HUDEP-2 (cell line): Measurements from ENCODE around the gene SPG7.
A peak's percentile ranks its signal among the peaks of the same experiment; 100 is the strongest.
"Not testable (repeated sequence)": the region's sequence is repeated elsewhere in the genome, so short reads cannot be mapped to it uniquely, and the experiment has no call there.

Source experiments
- DNase-seq, 76 experiments: peaks; one replicate each; lab custom pipeline; 2025; ENCODE audit not compliant: unreplicated experiment in 76 of 76; lab: John Stamatoyannopoulos, UW

The SPG7 gene

DNA sequence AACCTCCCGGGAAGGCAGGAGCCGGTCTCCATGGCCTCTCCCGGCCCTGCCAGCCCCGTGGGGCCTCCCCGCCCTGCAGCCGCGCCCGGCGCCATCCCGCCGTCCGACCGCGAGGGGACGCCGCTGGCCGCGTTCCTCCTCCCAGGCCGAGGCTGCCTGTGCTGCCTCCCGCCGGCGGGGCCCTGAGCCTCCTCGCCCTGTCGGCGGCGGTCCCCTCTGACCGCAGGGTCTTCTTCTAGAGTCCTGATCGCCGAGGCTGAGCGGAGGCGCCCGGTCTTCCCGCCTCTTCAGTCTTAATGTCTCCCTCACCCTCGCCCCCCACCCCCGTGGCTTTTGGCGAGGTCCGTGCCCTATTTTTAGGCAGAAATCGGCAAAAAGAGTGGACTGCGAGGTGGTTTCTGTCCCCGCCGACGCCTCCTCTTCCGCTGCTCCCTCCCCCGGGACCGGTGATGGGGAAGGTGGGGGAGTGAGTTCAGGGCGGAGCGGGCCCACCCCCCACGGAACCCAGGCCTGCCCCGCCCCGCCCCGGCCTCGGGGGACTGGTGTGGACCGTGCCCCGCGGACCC is 66.6 kb downstream of the SPG7 start:
- DNase-seq, result peak in 60 of 76 experiments; percentile 8 to 75 (median 50)

DNA sequence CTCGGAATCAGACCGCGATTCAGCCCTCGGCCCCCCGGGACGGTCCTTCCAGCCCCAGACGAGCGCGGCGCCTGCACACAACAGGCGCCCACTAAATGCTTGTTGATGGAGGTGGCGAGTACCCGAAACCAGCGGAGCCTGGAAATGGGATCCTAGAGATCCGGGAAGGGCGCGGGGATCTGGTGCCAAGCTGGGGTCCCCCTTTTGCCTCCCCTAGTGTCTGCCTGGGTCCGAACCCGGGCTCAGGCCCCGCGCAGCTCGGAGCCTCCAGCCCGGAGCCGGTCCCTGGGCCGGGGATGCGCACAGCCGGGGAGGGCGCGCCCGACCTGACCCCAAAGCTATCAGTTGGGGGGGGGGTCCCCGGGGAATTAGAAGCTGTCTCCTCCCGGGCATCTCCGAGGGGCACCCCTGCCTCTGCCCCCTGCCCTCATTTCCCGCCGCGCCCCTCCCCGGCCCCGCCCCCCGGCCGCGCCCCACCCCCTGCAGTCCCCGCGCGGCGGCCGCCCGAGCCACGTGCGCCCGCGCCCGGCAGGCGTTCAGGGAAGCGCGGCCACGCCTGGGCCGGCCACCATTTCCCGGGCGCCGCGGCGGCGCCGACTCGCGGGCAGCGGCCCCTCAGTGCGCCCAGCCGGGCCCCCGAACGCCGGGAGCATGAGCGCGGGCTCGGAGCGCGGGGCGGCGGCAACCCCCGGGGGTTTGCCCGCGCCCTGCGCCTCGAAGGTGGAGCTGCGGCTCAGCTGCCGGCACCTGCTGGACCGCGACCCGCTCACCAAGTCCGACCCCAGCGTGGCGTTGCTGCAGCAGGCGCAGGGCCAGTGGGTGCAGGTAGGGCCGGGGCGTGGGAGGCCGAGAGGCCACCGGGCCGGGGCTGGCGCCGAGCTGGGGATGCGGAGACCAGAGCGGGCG is 67.3 kb downstream of the SPG7 start, which contains the start of gene CPNE7:
CPNE7 (plus strand) TSS at position 512 of the 906 bp plus-strand sequence; CDS start at position 652, 140 bp downstream.
- no peak for DNase-seq

DNA sequence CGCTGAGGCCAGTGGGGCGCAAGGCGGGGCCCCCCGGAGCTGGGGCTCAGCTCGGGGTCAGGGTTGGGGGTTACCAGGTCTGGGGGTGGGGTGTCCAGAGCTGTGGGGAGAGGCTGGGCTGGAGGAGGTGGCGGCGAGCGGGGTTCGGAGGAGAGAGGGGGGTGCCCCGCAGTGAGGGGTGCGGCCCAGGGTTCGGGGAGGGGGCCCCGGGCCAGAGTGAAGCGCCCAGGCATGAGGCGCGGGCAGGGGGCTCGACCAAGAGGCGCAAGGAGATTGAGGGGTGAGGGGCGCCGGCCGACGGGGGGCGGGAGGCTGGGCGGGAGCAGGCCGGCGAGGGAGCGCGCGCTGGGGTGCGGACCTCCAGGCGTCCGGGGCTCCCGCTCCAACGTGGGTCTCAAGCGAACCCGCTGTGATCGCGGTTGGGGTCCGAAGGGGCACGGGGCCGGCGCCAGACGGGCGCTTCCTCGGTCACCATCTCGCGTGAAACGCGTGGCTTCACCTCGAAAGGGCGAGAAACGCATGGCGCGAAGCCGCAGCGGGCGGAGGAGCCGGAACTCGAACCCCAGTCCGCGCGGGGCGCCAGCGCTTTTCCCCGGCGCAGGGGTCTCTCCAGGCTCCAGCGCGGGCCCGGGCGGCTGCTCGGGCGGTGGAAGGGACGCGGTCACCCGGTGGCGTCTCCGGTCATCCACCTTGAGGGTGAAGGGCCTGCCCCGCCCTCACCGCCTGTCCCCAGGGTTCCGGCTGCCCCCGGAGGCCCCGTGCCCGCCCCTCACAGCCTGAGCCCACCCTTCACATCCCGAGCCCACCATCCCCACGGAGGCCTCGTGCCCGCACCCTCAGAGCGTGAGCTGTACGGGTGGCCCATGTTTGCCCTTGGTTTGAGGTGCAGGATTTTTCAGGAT is 68.2 kb downstream of the SPG7 start:
- no peak for DNase-seq

DNA sequence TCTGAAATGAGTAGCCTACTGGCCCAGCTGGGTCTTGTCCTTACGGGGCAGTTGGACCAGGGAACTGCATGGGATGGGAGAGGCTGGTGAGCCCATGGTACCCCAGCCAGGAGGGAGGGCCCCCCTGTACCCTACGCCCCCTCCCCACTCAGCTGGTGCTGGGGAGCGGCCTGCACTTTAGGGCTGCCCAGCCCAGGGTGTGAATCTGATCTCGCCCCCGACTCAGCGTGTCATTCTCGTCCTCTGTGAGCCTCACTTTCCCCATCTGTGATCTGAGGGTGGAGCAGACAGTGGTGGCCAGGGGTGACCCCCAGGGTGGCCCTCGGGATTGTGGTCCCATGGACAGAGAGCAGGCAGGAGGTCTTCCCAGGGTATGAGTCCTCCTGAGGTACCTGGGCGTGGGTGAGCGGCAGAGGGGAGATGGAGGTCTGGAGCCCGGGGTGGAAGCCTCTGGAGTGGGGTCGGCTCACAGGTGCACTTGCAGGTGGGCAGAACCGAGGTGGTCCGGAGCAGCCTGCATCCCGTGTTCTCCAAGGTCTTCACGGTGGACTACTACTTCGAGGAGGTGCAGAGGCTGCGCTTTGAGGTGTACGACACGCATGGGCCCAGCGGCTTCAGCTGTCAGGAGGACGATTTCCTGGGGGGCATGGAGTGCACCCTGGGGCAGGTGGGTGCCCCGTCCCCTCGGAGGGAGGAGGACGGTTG is 69.0 kb downstream of the SPG7 start:
- no peak for DNase-seq

DNA sequence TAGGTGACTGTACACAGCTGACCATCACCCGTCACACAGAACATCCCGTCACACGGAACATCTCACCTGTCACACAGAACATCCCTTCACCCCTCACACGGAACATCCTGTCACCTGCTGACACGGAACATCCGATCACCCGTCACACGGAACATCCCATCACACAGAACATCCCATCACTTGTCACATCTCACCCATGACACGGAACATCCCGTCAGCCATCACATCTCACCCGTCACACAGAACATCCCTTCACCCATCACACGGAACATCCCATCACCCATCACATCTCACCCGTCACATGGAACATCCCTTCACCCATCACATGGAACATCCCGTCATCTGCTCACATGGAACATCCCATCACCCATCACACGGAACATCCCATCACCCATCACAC is 71.1 kb downstream of the SPG7 start:
- no peak for DNase-seq

DNA sequence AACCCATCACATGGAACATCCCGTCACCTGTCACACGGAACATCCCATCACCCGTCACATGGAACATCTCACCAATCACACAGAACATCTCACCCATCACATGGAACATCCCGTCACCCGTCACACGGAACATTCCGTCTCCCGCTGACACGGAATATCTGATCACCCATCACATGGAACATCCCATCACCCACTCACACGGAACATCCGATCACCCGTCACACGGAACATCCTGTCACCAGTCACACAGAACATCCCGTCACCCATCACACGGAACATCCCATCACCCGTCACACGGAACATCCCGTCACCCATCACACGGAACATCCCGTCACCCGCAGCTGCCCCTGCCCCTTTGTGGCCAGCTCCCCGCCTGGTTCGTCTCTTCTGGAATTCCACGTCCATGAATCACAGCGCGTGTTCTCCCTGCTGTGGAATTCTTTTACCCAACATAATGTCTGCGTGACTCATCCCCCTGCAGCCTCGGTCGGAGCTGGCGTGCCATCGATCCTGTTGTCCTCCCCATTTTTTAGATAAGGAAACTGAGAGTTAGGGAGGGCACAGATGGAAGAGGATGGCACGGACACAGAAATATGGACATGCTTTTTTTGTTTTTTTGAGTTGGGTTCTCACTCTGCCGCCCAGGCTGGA is 73.0 kb downstream of the SPG7 start:
- no peak for DNase-seq

DNA sequence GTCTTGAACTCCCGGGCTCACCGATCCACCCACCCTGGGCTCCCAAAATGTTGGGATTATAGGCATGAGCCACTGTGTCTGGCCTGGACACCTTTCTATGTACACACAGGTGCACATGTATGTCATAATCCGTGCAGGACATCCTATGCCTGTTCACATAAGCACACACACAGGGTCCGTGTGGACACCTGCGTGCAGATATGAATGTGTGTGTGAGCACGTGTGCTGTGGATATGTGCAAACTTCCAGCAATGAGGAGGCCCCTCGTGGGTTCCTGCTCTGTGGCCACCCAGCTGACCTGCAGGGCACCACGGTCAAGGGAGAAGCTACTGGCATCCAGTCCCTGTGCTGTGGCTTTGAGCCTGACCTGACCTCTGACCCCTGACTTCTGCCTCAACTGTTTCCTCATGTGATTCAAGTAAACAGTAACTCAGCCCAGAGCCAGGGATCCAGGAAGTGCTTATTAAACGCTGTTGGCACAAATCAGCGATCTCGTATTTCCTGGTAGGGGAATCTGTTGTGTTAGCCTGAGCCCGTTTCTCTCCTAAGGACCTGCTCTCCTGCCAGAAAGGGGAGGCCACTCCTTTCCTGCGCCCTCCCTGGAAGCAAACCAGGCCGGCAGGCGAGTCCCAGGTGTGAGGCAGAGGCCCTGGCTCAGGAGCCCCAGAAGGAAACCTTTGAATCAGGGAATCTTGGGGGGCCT is 73.8 kb downstream of the SPG7 start:
- no peak for DNase-seq

DNA sequence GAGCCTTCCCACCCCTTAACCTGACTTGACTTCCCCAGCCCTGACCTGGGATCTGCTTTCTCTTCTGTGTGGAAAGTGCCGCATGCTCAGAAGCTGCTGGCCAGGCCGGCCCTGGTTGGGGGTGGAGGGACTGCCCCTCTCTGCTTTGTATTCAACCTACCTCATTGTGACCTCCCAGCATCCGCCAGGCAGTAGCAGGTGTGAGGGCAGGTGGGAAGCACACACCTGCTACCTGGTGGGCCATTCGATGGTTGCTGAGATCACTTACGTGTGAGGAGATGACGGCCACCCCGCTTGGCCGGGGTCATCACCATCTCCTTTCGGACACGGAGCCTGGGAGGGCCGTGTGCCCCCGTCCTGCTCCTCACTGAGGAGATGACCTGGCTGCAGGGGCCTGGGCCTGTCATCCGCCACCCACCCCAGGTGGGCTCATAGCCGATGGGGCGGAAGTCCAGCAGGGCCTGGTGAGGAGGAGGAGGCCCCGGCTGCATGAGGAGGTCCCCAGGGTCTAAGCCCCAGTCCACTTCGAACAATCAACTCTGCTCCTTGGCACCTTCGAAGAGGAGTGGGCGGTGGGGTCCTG is 74.5 kb downstream of the SPG7 start:
- no peak for DNase-seq

DNA sequence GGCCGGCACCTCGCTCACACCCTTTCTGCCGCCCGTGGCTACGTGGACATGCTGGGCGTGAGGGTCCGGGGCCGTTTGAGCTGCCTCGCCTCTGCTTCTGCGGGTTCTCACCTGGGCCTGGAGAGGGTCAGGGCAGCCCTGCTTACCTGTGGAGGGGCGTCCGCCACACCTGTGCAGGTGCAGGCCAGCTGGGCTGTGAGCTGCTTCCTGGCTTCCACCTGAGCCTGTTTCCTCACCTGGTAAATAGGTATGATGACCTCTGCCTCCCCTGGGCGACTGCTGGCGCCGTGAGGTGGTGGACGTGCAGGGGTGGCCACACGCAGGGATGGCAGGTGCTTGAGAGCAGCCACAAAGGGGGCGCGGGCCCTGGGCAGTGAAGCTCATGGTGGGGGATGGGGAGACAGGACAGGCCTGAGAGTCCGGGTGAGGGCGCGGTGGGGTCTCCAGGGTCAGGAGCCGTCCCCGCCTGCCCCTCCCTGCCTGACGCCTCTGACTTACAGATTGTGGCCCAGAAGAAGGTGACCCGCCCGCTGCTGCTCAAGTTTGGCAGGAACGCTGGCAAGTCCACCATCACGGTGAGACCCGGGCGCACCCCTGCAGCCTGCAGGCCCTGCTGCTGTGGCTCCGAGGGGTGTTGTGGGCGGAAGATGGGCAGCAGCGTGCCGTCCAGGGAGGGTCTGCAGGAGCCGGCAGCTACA is 75.1 kb downstream of the SPG7 start:
- DNase-seq, result no peak

DNA sequence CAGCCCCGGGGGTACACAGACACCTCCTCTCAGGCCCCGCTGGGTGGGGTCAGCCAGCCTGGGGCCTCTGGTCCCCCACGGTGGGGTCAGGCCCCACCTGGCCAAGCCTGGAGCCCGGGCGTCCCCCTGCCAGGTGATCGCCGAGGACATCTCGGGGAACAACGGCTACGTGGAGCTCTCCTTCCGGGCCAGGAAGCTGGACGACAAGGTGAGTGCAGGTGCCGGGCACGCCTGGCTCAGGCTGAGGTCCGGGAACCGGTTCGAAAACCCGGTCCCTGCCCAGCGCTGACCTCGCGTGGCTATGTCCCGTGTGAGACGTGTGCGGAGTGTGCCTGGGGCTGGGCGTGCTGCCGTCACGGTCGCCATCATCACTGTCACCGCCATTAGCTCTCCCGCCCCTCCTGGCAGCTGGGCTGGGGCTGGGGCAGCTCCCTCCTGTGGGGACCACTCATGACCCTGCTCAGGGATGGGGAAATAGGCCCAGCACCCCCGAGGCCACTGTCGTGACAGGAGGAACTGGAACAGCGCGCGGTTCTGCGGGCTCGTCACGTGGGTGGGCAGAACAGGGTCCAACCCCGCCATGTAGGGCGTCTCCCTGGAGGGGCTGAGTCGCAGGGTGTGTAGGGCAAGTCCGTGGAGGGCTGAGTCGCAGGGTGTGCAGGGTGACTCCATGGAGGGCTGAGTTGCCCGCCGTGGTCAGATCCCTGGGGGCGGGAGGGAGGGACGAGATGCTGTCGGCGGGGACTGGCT is 75.9 kb downstream of the SPG7 start:
- no peak for DNase-seq

DNA sequence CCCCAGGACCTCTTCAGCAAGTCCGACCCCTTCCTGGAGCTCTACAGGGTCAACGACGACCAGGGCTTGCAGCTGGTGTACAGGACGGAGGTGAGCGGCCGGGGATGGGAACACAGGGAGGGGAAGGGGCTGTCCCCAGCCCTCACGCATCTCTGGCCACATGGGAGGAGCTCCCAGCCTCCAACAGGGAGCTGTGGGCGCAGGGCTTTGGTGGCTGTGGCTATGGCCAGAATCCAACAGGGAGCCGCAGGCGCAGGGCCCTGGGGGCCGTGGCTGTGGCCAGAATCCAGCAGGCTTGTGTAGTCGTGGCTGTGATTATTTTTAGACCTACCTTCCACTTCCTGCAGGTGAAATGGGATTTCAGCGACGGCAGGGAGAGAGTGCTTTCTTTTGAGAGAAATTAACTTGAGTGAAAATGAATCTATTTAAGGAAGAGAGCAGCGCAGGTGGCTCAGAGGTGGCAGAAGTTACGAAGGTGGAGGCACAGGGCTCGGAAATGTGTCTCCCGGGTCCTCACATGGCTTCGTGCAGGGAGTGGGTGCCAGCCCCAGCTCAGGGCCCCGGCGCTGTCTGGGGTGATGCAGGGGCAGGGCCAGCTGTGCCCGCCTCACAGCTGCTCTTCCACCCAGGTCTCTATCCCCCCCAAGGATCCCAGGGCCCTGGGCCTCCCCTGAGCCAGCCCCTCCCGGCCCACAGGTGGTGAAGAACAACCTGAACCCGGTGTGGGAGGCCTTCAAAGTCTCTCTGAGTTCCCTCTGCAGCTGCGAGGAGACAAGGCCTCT is 76.8 kb downstream of the SPG7 start:
- DNase-seq, result no peak

DNA sequence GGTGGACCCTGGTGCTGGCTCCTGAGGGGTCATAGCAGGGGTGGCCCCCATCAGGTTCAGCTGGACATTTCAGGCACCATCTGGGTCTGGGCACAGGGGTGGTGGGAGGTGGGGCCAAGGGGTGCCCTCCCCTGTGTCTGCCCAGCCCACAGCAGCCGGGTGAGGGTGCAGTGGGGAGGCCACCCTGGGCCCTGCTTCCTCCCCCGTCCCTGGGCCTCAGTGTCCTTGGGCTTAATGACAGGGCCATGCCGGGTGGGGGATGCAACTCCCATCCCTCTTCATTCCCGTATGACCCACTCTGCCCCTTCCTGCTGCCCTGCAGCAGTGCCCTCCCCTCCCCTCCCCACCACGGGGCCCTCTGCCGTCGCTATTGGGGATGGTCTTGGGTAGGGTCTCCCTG is 78.0 kb downstream of the SPG7 start:
- no peak for DNase-seq

DNA sequence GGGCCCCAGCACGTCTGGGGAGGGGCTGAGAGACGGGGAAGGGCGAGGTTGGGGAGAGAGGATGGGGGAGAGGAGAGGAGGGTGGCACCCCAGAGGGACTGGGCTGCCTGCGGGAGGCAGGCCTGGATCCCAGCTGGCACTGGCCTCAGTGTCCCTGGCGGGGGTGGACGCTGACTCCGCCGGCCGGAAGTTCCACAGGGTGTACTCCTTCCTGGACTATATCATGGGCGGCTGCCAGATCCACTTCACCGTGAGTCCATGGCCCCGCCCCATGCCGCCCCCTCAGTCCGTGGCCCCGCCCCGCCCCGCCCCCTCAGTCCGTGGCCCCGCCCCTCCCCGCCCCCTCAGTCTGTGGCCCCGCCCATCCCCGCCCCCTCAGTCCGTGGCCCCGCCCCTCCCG is 78.7 kb downstream of the SPG7 start:
- DNase-seq, result peak in 3 of 76 experiments; percentile 18 to 23 (median 19)

DNA sequence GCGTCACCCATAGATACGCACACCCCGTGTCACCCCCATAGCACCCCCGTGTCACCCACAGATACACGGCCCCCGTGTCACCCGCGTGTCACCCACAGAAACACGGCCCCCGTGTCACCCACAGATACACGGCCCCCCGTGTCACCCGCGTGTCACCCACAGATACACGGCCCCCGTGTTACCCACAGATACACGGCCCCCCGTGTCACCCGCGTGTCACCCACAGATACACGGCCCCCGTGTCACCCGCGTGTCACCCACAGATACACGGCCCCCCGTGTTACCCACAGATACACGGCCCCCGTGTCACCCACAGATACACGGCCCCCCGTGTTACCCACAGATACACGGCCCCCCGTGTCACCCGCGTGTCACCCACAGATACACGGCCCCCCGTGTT is 79.5 kb downstream of the SPG7 start:
- not testable (repeated sequence) for DNase-seq

DNA sequence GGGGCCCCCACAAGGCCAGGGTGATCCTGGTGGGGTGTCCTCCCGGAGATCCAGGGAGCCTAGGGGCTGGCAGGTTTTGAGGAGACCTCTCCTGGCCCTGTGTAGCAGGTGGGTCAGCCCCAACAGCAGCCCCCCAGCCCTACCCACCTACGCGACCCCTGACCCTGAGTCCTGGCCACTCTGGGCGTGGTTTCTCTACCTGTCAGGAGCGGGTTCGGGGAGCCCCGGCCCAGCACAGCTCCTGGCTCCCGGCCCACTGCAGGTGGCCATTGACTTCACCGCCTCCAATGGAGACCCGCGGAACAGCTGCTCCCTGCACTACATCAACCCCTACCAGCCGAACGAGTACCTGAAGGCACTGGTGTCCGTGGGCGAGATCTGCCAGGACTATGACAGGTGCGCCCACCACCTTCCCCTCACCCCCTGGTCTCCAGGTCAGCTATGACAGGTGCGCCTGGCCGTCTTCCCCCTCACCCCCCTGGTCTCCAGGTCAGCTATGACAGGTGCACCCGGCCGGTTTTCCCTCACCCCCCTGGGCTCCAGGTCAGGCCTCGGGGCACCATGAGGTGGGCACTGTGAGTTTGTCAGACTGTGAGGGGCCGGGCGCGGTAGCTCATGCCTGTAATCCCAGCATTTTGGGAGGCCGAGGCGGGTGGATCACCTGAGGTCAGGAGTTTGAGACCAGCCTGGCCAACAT is 80.4 kb downstream of the SPG7 start:
- DNase-seq, result no peak

DNA sequence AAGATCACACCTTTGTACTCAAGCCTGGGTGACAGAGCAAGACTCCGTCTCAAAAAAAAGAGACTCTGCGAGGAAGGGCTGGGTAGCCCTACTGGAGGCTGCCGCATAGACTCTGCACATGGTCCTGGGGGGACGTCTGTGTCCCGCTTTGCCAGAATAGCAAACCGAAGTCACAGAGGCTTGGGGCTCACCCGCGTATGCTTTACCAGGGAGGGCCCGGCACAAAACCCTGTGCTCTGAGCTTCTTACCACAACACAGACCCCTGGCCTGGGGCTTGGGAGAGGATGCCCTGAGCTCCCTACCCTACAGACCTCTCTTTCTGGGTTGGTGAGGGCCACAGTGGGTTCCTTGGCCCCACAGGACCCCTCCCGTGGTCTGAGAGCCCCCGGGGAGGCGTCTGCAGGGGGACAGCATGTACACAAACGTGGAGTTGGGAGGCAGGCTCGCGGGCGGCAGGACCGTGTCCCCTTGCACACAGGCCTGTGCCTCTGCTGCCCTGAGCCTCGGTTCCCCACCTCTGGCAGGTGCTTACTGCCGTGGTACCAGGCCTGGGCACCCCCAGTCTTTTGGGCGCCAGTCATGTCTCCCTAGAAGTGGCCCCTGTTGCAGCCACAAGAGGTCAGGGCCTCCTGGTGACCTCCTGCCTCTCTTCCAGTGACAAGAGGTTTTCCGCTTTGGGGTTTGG is 81.2 kb downstream of the SPG7 start:
- no peak for DNase-seq
